Ascending aorta (tissue), 2 donors: ENCODE measurements around the gene PNO1. TPM values are rescaled to one million over a fixed set of nuclear protein-coding genes. Genes with fewer than 3 reads are reported as not detected.

ENCODE experiments used
- DNase-seq, 2 donors: peaks; one replicate each; pipeline ENCODE4 v3.0.0-alpha.2; 2019; ENCODE audit warnings: low spot score in 2 of 2
- H3K27ac ChIP-seq, 2 donors: fragments of 200-600 bp; sonication (generic); one replicate each; pipeline ENCODE4 v1.5.1; 2016 to 2017; ENCODE audit warnings: mild to moderate bottlenecking in 1 of 2
- H3K27me3 ChIP-seq: fragments of 200-600 bp; sonication (generic); one replicate; pipeline ENCODE4 v1.5.1; 2017
- H3K36me3 ChIP-seq, 2 donors: fragments of 200-600 bp; sonication (generic); one replicate each; pipeline ENCODE4 v1.5.1; 2016
- H3K4me1 ChIP-seq, 2 donors: fragments of 200-600 bp; sonication (generic); one replicate each; pipeline ENCODE4 v1.5.1; 2016 to 2017; ENCODE audit warnings: mild to moderate bottlenecking in 1 of 2
- H3K4me3 ChIP-seq, 2 donors: fragments of 200-600 bp; sonication (generic); one replicate each; pipeline ENCODE4 v1.5.1; 2016 to 2017; ENCODE audit warnings: mild to moderate bottlenecking in 1 of 2
- H3K9me3 ChIP-seq, 2 donors: fragments of 200-600 bp; sonication (generic); one replicate each; pipeline ENCODE4 v1.5.1; 2016
- CTCF ChIP-seq, 3 experiments: fragments of 200-600 bp in 2 of 3; fragments of 450-650 bp in 1 of 3; sonication (generic) in 2 of 3; IDR thresholded peaks; one replicate each; pipeline ENCODE4 v1.5.1; 2016 to 2019; ENCODE audit warnings: antibody characterized with exemption in 3 of 3, mild to moderate bottlenecking in 1 of 3, moderate library complexity in 1 of 3
- intact Hi-C: fragments of 100-400 bp; cut with DNase I; formaldehyde crosslinking; loops from one replicate; pipeline ENCODE4 v1.15.1; 2023
- total RNA-seq: library from RNA; depleted of rRNA; stranded (reverse); fragments of >200 nt; gene quantifications from one replicate; pipeline ENCODE4 v1.1.0, GENCODE V29; 2016

Gene PNO1
- total RNA-seq, 1 donor from 2014 or later: 5.4 TPM

GRCh38 chr2:68126561-68126960 lies 31.1 kb upstream of the PNO1 start:
- Histone ChIP-seq H3K4me1 (no peaks in the 10 kb centered on the region), H3K27me3 (no peaks in the 10 kb centered on the region), H3K9me3 (no peaks in the 10 kb centered on the region), H3K27ac (no peak overlapping the region), H3K4me3 (no peak overlapping the region), H3K36me3 (peaks cover 0 to 1% of the 10 kb centered on the region in 2 donors)
- TF ChIP-seq CTCF (IDR thresholded peaks at IDR 0.05): no peak
- intact Hi-C loops: no loop called here
- no peak for DNase-seq

DNA sequence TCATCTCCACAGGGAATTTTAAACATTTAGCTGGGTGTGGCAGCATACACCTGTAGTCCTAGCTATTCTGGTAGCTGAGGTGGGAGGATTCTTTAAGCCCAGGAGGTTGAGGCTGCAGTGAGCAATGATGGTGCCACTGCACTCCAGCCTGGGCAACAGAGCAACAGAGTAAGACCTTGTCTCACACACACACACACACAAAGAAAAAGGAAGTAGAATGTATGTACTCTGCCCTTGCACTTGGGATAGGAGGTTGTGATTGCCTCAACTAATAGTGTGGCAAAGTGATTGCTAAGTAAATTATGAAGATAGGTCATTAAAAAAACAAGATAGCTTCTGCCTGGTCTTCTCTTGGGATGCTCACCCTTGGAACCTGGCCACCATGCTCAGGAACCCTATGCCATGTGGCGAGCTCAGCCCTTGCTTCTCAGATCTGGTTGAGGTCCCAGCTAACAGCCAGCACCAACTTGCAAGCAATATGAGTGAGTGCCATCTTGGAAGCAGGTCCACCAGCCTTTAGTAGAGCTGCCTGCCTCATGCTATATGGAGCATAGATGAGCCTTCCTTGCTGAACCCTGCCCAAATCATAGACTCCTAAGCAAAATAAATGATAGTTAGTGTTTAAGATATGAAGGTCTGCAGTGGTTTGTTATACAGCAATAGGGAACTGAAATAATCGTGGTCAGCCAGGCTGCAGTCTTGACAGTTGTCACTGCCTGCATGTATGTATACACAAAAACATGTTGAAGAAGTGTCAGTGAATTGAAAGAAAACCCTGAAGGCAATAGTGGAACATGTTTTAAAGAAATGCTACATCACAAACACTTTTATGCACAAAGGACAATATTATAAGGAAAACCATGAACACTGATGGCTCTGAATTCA lies 30.1 kb upstream of the PNO1 start:
- intact Hi-C loops: no loop called here
- H3K9me3 ChIP-seq: no peaks in the 10 kb centered on the region

GRCh38 chr2:68134120-68134519 lies 23.6 kb upstream of the PNO1 start:
- peaks cover 22 to 41% of the 10 kb centered on the region in 2 donors for H3K36me3 ChIP-seq
- no peak for DNase-seq

More for the DNA sequence above, 30.1 kb upstream of the PNO1 start:
- H3K27me3 ChIP-seq: no peaks in the 10 kb centered on the region
- DNase-seq: no peak
- H3K27ac ChIP-seq: no peak overlapping the region
- no peak for TF ChIP-seq CTCF (IDR thresholded peaks at IDR 0.05)
- no peaks in the 10 kb centered on the region for H3K4me1 ChIP-seq
- H3K4me3 ChIP-seq: no peak overlapping the region
- peaks cover 0 to 6% of the 10 kb centered on the region in 2 donors for H3K36me3 ChIP-seq

DNA sequence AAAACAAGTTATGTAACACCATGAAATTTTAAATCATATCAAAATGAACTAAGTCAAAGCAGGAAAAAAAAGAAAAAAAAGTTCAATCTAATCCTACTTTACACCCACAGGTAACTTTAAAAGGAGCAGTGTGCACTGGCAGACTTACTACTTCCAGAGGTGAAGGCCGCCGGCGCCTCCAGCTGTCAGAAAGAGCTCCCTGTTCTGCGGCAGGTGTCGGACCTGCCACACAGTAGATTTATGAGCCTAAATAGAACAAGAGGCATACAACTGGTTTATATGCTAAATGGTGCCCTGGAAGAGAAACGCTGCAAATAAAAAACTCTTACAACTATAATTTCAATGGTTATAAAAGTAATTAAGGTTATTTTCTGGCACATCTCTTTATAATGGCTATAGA lies 23.1 kb upstream of the PNO1 start:
- H3K4me1 ChIP-seq: no peaks in the 10 kb centered on the region
- no peak overlapping the region for H3K4me3 ChIP-seq
- H3K27ac ChIP-seq: no peak overlapping the region
- TF ChIP-seq CTCF (IDR thresholded peaks at IDR 0.05): no peak
- intact Hi-C loops: no loop called here
- DNase-seq: no peak
- H3K36me3 ChIP-seq: peaks cover 22 to 43% of the 10 kb centered on the region in 2 donors
- no peaks in the 10 kb centered on the region for H3K9me3 ChIP-seq
- H3K27me3 ChIP-seq: no peaks in the 10 kb centered on the region

More at GRCh38 chr2:68134120-68134519, 23.6 kb upstream of the PNO1 start:
- no peak for TF ChIP-seq CTCF (IDR thresholded peaks at IDR 0.05)
- Histone ChIP-seq H3K27me3 (no peaks in the 10 kb centered on the region), H3K9me3 (no peaks in the 10 kb centered on the region), H3K27ac (no peak overlapping the region), H3K4me1 (no peaks in the 10 kb centered on the region), H3K4me3 (no peak overlapping the region)
- intact Hi-C loops: no loop called here

DNA sequence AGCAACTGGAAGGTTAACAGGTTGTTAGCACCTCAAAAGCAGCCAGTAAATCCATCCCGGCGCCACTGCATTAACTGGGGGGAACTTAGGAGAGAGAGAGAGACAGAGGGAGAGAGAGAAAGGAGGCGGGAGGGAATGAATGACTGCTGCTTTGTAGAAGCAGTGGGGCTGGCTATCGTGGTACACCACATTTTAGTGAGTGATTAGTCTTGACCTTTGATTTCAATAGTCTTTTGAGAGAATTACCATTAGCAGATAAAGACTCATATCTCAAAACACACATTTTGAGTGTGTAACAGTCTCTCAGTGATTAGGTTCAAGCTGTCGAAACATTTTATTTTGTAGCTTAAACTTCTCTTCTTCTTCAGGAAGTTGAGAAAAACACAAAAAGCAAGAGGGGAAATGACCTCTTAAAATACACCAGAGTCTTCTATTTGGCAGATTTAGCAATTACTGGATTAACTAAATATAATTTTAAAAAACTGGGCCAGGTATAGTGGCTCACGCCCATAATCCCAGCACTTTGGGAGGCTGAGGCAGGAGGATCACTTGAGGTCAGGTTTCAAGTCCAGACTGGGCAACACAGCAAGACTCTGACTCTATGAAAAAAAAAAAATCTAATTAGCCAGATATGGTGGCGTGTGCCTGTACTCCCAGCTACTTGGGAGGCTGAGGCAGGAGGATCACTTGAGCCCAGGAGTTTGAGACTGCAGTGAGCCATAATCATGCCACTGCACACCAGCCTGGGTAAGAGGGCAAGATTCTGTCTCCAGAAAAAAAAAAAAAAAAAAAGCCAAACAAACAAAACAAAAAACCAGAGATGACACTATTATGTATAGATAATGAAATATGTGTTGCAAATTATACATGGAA lies 22.0 kb upstream of the PNO1 start:
- Histone ChIP-seq H3K36me3 (peaks cover 22 to 43% of the 10 kb centered on the region in 2 donors), H3K27me3 (no peaks in the 10 kb centered on the region)
- no peak for DNase-seq

More for the DNA sequence above, 22.0 kb upstream of the PNO1 start:
- no peak overlapping the region for H3K4me3 ChIP-seq
- H3K9me3 ChIP-seq: no peaks in the 10 kb centered on the region
- H3K27ac ChIP-seq: no peak overlapping the region
- intact Hi-C loops: no loop called here
- no peaks in the 10 kb centered on the region for H3K4me1 ChIP-seq
- no peak for TF ChIP-seq CTCF (IDR thresholded peaks at IDR 0.05)
